Measurements from ENCODE around the gene HOXB6.

Gene HOXB6

GRCh38 chr17:48620461-48621139, 15.8 kb upstream of the HOXB6 start:
- H3K9me3 ChIP-seq (ENCODE audit: control insufficient read depth, insufficient read depth, low read length): no peaks in the 10 kb centered on the region
- no peak overlapping the region for H3K9ac ChIP-seq (ENCODE audit: low read depth, low read length)
- no peaks in the 10 kb centered on the region for H3K36me3 ChIP-seq (ENCODE audit: insufficient read depth, low read length)
- peaks cover 8% of the 10 kb centered on the region for H3K4me1 ChIP-seq (ENCODE audit: insufficient read depth, low read length)

DNA sequence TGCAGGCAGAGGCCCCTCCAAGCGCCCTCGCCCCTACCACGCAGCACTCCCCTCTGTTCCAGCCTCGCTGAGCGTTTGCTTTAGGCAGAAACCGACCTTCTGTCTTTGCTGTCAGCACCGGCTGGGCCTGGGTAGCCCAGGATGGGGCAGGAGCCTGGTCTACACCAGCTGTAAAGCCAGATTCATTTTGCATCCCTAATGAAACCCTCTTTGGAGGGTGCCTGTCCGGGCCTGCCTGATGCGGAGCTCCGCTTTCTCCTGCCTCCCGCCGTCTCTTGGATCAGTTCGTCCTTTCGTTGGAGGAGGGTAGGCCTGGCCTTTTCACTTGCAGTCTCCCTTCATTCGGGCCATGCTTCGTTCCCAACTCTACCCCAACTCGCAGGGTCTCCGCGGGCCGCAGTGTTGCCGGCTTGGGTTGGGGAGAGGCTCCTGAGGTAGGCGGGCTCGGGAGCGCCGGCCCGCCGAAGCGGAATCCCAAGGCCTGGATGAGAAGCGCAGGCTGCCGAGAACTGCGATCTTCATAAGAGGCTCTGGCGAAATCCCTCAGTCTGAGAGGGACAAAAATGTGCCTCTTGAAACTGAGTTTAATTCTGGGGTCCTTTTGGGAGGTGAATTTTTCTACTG, 15.2 kb upstream of the HOXB6 start:
- Histone ChIP-seq H3K9me3 (ENCODE audit: control insufficient read depth, insufficient read depth, low read length) (no peaks in the 10 kb centered on the region), H3K9ac (ENCODE audit: low read depth, low read length) (no peak overlapping the region; the same call in 1 of the 2 replicates), H3K4me1 (ENCODE audit: insufficient read depth, low read length) (peaks cover 8% of the 10 kb centered on the region), H3K36me3 (ENCODE audit: insufficient read depth, low read length) (no peaks in the 10 kb centered on the region)

DNA sequence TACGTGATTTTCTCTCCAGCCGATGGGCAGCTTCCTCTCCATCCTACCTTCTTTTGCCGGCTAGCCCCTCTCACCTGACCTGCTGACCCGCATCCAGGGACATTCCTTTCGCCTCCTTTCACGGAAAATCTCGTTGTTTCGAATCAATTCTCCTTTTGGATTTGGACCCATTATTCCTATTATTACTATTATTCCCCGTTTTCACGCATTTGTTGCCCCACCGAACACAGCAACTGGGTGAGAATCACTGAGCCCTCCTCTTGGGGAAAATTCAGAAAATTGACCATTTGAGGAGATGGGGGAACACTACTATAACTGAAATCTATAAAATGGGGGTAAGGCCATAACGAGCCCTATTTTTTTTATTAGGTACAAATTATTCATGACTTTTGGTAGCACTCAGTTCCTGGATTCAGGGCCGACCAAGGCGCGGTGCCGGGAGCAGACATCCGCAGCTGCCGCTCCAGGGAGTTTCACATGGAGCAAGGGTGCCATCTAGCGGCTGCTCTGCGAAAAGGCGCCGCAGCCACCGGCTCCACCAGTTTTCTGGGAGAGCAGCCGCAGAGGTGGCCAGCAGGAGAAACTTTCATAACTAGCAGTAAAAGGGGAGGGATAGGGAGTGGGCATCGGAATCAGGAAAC, 13.6 kb upstream of the HOXB6 start:
- Histone ChIP-seq H3K9ac (ENCODE audit: low read depth, low read length) (peak overlapping the region; percentile 5; the same call in 1 of the 2 replicates), H3K36me3 (ENCODE audit: insufficient read depth, low read length) (no peaks in the 10 kb centered on the region), H3K9me3 (ENCODE audit: control insufficient read depth, insufficient read depth, low read length) (no peaks in the 10 kb centered on the region), H3K4me1 (ENCODE audit: insufficient read depth, low read length) (peaks cover 8% of the 10 kb centered on the region)

- H3K4me1 ChIP-seq (ENCODE audit: insufficient read depth, low read length): peaks cover 8% of the 10 kb centered on the region
- no peaks in the 10 kb centered on the region; the same call in 1 of the 2 replicates for H3K9me3 ChIP-seq (ENCODE audit: control insufficient read depth, insufficient read depth, low read length)
- no peaks in the 10 kb centered on the region for H3K36me3 ChIP-seq (ENCODE audit: insufficient read depth, low read length)
- no peak overlapping the region for H3K9ac ChIP-seq (ENCODE audit: low read depth, low read length)
Observed at GRCh38 chr17:48617471-48618255, 12.9 kb upstream of the HOXB6 start.

DNA sequence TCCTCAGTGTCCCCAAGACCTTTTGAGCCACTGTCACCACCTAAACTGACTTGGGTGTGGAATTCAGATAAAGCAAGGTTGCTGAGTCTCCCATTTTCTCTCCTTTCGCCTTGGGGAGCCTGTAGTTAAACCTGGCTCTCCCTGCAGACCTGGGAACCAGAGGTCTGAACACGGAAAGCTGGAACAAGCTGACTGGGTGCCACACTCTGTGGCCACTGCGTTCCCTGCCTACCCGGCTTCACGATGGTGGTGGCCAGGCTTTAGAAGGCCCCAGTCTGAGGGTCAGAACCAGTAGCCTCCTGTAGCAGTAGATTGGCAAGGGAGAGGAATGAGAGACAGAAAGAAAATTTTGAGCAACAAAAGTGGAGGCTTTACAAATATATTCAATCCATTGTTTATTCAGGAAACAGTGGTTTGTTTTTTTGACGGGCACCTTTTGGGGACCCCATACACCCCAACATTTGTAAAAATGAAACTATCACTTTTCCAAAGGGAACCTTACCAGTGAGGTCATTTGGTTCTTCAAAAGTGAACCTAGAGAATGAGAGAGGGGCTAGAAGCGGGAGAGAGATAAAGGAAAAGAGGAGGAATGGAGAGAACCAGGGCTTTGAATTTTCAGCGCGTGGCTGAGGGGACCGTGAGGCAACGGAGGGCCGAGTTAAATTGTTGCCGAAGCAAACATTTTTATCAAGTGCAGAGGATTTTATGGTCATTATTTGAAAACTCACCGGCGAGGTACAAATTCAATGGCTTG, 12.1 kb upstream of the HOXB6 start:
- Histone ChIP-seq H3K36me3 (ENCODE audit: insufficient read depth, low read length) (no peaks in the 10 kb centered on the region), H3K4me1 (ENCODE audit: insufficient read depth, low read length) (peaks cover 8% of the 10 kb centered on the region), H3K9ac (ENCODE audit: low read depth, low read length) (no peak overlapping the region), H3K9me3 (ENCODE audit: control insufficient read depth, insufficient read depth, low read length) (no peaks in the 10 kb centered on the region; the same call in 1 of the 2 replicates)

DNA sequence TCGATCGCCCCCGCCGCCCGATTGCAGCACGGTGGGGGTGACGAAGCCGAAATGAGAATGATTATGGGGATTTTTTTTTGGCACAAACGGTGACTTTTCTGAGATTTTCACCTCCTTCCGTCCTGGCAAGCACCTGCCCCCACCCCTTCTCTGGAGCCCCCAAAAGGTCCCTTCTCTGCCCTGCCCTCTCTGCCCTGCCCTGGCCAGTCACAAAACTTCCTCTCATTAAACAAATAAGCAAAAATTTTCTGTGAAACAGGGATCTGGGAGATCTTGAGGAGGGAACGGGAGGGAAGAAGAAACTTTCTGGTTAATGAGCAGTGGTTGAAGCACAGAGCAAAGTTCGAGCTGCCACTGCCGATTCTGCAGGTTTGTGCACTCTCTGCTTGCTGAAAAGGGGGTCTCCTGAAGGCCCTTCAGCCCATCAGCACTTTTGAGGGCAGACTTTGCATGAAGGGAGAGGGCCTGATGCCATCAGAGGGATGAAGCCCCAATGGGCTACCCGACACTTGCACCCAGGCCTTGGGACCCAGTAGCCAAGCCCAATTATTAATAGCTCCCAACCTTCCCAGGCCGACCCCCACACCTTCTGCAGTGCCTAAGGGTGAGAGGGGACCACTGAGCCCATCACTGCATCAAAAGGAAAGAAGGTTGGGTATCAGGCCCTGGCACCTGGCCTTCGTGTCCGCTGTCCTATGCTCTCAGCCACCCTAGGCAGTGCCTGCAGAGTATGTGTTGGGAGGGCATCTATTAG, 11.4 kb upstream of the HOXB6 start:
- Histone ChIP-seq H3K36me3 (ENCODE audit: insufficient read depth, low read length) (no peaks in the 10 kb centered on the region), H3K9me3 (ENCODE audit: control insufficient read depth, insufficient read depth, low read length) (no peaks in the 10 kb centered on the region; the same call in 1 of the 2 replicates), H3K9ac (ENCODE audit: low read depth, low read length) (no peak overlapping the region), H3K4me1 (ENCODE audit: insufficient read depth, low read length) (peaks cover 8% of the 10 kb centered on the region)

GRCh38 chr17:48615047-48615962, 10.5 kb upstream of the HOXB6 start, which contains the start of gene HOXB8:
Gene HOXB8, minus strand, starts transcription at chr17:48615292. Its CDS starts 588 bp downstream, at chr17:48614704.
- Histone ChIP-seq H3K9me3 (ENCODE audit: control insufficient read depth, insufficient read depth, low read length) (no peaks in the 10 kb centered on the region; the same call in 1 of the 2 replicates), H3K4me1 (ENCODE audit: insufficient read depth, low read length) (peaks cover 4% of the 10 kb centered on the region; the same call in 1 of the 2 replicates), H3K9ac (ENCODE audit: low read depth, low read length) (peak within 1 kb of the TSS; percentile 8; the same call in 1 of the 2 replicates), H3K36me3 (ENCODE audit: insufficient read depth, low read length) (no peaks in the 10 kb centered on the region)

GRCh38 chr17:48613862-48614694, 9.3 kb upstream of the HOXB6 start:
- Histone ChIP-seq H3K9me3 (ENCODE audit: control insufficient read depth, insufficient read depth, low read length) (no peaks in the 10 kb centered on the region; the same call in 1 of the 2 replicates), H3K36me3 (ENCODE audit: insufficient read depth, low read length) (no peaks in the 10 kb centered on the region), H3K4me1 (ENCODE audit: insufficient read depth, low read length) (0 out of 2 replicates have a peak, but pooled peaks cover 4% of the 10 kb centered on the region), H3K9ac (ENCODE audit: low read depth, low read length) (peak overlapping the region; percentile 8; the same call in 1 of the 2 replicates)

DNA sequence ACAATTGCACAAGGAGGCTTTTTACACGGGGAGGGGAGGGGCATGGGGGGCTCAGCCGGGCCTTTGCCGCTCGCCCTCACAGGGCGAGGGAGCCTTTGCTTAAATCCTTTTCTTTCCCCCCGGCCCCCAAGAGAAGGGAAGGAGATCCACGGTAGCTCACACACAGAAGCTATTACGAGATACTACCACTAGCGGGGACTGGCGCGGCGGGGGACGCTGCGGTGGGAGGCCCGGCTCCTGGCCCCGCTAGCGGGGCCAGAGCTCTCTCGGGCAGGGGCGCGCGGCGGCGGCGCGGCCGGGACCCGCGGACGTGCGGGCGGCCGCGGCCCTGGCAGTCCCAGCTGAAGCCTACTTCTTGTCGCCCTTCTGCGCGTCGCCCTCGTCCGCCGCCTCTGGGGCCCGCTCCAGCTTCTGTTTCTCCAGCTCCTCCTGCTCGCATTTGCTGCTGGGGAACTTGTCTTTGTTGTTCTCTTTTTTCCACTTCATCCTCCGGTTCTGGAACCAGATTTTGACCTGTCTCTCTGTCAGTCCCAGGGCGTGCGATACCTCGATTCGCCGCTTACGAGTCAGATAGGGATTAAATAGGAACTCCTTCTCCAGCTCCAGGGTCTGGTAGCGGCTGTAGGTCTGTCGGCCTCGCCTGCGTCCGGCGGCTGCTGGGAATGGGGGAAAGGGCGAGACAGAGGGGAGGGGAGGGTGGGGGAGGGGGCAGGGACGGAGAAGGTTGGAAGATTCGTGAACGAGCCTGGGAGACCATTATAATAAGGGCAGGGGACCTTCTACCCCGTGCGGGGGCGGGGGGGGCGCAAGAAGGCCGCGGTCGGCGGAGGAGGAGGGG, 8.3 kb upstream of the HOXB6 start:
- Histone ChIP-seq H3K4me1 (ENCODE audit: insufficient read depth, low read length) (0 out of 2 replicates have a peak, but pooled peaks cover 1% of the 10 kb centered on the region), H3K36me3 (ENCODE audit: insufficient read depth, low read length) (no peaks in the 10 kb centered on the region), H3K9ac (ENCODE audit: low read depth, low read length) (no peak overlapping the region; the same call in 1 of the 2 replicates), H3K9me3 (ENCODE audit: control insufficient read depth, insufficient read depth, low read length) (no peaks in the 10 kb centered on the region; the same call in 1 of the 2 replicates)

GRCh38 chr17:48612456-48612853, 7.7 kb upstream of the HOXB6 start:
- Histone ChIP-seq H3K9me3 (ENCODE audit: control insufficient read depth, insufficient read depth, low read length) (no peaks in the 10 kb centered on the region; the same call in 1 of the 2 replicates), H3K36me3 (ENCODE audit: insufficient read depth, low read length) (no peaks in the 10 kb centered on the region), H3K4me1 (ENCODE audit: insufficient read depth, low read length) (no peaks in the 10 kb centered on the region), H3K9ac (ENCODE audit: low read depth, low read length) (no peak overlapping the region)
